Skeletal muscle cell (primary cell): ENCODE data around the gene PRICKLE2.

Experiments used
- DNase-seq: peaks from one replicate; pipeline ENCODE4 v3.0.0-alpha.2; 2010; ENCODE audit warnings: low read depth
- H3K4me3 ChIP-seq: 2 replicates; pipeline ENCODE4 v1.5.1; 2011; ENCODE audit warnings: low read depth, mild to moderate bottlenecking, control low read depth, low read length, moderate library complexity

Gene PRICKLE2

GRCh38 chr3:64167351-64167750, 57.9 kb downstream of the PRICKLE2 start:
- no peak overlapping the region for H3K4me3 ChIP-seq
- DNase-seq = no peak

GRCh38 chr3:64166584-64167162, 58.6 kb downstream of the PRICKLE2 start:
- H3K4me3 ChIP-seq = no peak overlapping the region
- DNase-seq = no peak

GRCh38 chr3:64164349-64164748, 60.9 kb downstream of the PRICKLE2 start:
- H3K4me3 ChIP-seq = no peak overlapping the region
- DNase-seq = no peak

- DNase-seq = peak; percentile 73
- H3K4me3 ChIP-seq = no peak overlapping the region
These were observed 61.5 kb downstream of the PRICKLE2 start for GRCh38 chr3:64163755-64164148.

- H3K4me3 ChIP-seq = no peak overlapping the region
- no peak for DNase-seq
These were observed 62.1 kb downstream of the PRICKLE2 start for GRCh38 chr3:64163019-64163754.

- DNase-seq = no peak
- no peak overlapping the region for H3K4me3 ChIP-seq
These were observed 63.7 kb downstream of the PRICKLE2 start for GRCh38 chr3:64161481-64161952.

GRCh38 chr3:64160000-64160695, 65.1 kb downstream of the PRICKLE2 start:
- no peak for DNase-seq
- H3K4me3 ChIP-seq = no peak overlapping the region

DNA sequence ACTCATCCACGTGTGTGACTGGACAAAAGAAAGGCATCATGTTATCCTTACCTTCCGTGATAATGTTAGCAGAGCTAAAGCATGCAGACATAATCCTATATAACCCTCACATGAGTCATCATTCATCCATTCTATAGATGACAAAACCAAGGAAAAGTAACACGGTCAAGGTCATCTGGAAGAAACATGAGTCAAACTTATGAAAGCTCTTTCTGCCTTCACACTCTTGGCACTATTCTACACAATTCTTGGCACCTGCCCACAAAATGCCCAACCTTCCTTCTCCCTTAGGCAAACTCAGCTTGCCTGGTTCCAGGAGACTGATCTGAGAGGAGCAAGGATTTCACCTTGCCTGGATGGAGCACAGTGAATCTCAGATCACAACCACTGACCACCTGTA, 66.9 kb downstream of the PRICKLE2 start:
- no peak overlapping the region for H3K4me3 ChIP-seq
- no peak for DNase-seq

DNA sequence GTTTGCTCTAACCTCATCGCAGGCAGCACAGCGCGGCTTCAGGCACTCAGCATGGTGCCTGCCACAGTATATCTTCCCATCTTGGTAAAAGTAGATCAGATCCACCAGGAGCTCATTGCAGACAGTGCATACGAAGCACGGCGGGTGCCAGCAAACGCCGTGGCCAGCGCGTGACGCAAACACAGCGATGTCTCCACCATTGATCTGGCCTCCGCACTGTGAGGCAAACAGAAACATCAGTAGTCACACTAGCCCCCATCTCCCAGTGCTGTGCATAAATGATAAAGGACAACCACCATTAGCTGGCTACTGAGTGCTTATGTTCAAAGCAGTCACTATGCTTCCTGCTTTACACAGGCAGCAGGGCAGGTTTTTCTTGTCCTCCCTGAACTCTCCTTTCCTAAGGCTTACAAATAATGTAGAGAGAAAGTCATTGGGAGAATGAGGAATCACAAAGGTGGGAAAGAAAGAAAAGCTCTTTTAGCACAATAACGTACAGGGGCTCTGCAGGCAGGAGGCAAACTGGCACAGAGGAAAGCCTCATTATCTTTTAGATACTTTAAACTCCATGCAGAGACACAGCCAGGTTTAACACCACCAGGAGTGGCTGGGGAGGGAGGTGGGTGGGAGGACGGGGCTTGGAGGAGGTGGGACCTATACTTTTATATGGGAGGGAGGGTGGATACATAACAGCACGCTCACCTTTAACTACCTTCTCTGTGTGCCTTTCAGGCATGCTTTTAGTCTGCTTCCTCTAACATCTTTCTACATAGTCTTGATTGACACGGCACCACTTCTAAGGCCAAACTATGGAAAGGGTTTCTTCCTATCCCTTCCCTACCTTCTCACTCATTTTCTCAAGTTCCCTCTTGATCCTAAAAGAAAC, 67.9 kb downstream of the PRICKLE2 start:
- H3K4me3 ChIP-seq = no peak overlapping the region
- DNase-seq = no peak

GRCh38 chr3:64155328-64155727, 69.9 kb downstream of the PRICKLE2 start:
- DNase-seq = no peak
- no peak overlapping the region for H3K4me3 ChIP-seq

GRCh38 chr3:64152676-64153466, 72.4 kb downstream of the PRICKLE2 start:
- no peak overlapping the region for H3K4me3 ChIP-seq
- DNase-seq = no peak

DNA sequence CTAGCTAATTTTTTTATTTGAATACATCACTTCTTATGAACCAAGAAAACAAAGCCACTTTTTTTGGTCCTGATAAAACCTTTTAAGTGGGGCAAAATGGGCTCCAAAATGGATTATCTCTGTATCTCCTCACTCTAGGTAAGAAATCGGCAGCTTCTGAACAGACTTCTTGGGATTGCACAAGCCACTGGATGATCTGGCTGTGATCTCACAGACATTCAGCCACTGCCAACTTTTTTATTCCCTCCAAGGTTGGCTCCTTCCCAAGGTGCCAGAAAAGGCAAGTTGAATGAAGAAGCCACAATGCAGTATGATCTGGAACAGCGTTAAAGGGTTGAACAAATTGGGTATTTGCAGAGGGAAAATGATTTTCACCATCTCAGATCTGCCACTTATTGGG, 73.2 kb downstream of the PRICKLE2 start:
- peak; percentile 75 for DNase-seq
- no peak overlapping the region for H3K4me3 ChIP-seq

GRCh38 chr3:64151342-64151871, 73.9 kb downstream of the PRICKLE2 start:
- DNase-seq = no peak
- no peak overlapping the region for H3K4me3 ChIP-seq

DNA sequence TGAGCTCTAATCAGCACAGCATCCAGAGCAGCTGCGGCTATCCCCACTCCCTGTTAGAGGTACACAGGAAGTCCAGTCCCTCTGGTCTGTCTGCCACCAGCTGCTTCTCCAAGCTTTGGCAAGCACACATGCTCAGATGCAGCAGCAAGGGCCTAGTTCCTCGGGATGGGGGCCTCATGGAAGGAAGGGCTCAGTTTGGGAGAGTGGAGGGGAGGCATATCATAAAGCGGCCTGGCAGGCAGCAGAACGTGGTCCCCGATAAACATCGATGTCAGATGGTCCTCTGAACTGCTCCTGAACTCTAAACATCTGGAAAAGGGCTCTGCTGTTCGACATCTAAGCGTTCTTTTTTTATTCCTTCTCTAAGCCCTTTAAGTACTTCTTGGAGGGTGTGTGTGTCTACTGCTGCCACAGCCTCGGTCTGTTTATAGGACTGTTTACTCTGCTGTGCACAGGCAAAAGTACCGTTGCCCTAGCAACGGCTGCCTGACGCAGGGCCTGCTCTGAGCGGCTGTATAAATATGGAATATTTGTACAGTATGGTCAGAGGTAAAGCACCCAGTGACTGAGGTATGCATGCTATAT, 74.6 kb downstream of the PRICKLE2 start:
- H3K4me3 ChIP-seq = no peak overlapping the region
- peak; percentile 59 for DNase-seq

- DNase-seq = no peak
- H3K4me3 ChIP-seq = no peak overlapping the region
These were observed 75.4 kb downstream of the PRICKLE2 start for GRCh38 chr3:64149886-64150285.

- no peak for DNase-seq
- H3K4me3 ChIP-seq = no peak overlapping the region
These were observed 76.2 kb downstream of the PRICKLE2 start for GRCh38 chr3:64148955-64149653.

DNA sequence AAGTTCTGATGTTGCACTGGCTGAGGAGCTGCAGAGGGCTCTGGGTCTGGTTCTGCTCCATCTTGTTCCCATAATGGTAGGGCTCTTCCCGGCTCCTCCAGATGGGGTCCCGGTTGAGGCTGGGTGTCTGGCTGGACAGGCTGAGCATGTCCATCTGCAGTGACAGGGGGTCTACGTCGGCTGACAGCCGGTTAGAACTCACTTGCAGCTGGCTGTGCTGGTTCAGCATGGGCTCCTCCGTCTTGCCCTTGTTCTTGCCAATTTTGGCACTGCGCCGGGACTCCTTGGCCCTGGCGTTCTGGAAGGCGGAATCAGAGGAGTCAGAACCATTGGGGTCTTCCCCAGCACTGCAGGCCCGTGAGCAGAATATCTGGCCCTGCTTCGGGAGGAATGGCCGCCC, 78.1 kb downstream of the PRICKLE2 start:
- DNase-seq = no peak
- H3K4me3 ChIP-seq = no peak overlapping the region

- no peak for DNase-seq
- no peak overlapping the region for H3K4me3 ChIP-seq
These were observed 79.8 kb downstream of the PRICKLE2 start for GRCh38 chr3:64145438-64145837.
